ENCODE data around the gene ZFHX3. TPM values are rescaled to one million over a fixed set of nuclear protein-coding genes. Genes with fewer than 3 reads are reported as not detected.
A peak's percentile ranks its signal among the peaks of the same experiment; 100 is the strongest.

Gene ZFHX3
- total and polyA plus RNA-seq, 4 donors: 2.6 to 32.7 (median 14.7) TPM

GRCh38 chr16:72825912-72826621 is 221.9 kb downstream of the ZFHX3 start:
- H3K36me3 ChIP-seq (ENCODE audit: control insufficient read depth in 4 of 4, insufficient read depth in 4 of 4, low read length in 4 of 4): peaks cover 0 to 11% (median 7%) of the 10 kb centered on the region in 4 donors
- no peak overlapping the region for H3K9ac ChIP-seq (ENCODE audit: insufficient read depth in 1 of 2, low read length in 2 of 2)
- ATAC-seq (ENCODE audit: insufficient read depth, low FRiP score) (no peak), DNase-seq (no peak)
- no peak overlapping the region for H3K27ac ChIP-seq (ENCODE audit: low read depth in 1 of 2, low read length in 1 of 2)
- no peak overlapping the region for H3K4me3 ChIP-seq
- no peaks in the 10 kb centered on the region for H3K27me3 ChIP-seq (ENCODE audit: control insufficient read depth in 3 of 3, insufficient read depth in 3 of 3, low read length in 2 of 3)
- peaks cover 0 to 38% (median 5%) of the 10 kb centered on the region in 5 donors for H3K4me1 ChIP-seq (ENCODE audit: control insufficient read depth in 5 of 5, insufficient read depth in 5 of 5, low read length in 5 of 5)
- 85 to 89% methylated on average over 11 of the region's 11 CpGs for WGBS, 2 donors
- H3K9me3 ChIP-seq (ENCODE audit: control insufficient read depth in 4 of 4, insufficient read depth in 3 of 4, low read length in 3 of 4): no peaks in the 10 kb centered on the region
- TF ChIP-seq, protein P1, sequence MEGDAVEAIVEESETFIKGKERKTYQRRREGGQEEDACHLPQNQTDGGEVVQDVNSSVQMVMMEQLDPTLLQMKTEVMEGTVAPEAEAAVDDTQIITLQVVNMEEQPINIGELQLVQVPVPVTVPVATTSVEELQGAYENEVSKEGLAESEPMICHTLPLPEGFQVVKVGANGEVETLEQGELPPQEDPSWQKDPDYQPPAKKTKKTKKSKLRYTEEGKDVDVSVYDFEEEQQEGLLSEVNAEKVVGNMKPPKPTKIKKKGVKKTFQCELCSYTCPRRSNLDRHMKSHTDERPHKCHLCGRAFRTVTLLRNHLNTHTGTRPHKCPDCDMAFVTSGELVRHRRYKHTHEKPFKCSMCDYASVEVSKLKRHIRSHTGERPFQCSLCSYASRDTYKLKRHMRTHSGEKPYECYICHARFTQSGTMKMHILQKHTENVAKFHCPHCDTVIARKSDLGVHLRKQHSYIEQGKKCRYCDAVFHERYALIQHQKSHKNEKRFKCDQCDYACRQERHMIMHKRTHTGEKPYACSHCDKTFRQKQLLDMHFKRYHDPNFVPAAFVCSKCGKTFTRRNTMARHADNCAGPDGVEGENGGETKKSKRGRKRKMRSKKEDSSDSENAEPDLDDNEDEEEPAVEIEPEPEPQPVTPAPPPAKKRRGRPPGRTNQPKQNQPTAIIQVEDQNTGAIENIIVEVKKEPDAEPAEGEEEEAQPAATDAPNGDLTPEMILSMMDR (IDR thresholded peaks at IDR 0.05; ENCODE audit: control extremely low read depth, extremely low read depth): no peak

DNA sequence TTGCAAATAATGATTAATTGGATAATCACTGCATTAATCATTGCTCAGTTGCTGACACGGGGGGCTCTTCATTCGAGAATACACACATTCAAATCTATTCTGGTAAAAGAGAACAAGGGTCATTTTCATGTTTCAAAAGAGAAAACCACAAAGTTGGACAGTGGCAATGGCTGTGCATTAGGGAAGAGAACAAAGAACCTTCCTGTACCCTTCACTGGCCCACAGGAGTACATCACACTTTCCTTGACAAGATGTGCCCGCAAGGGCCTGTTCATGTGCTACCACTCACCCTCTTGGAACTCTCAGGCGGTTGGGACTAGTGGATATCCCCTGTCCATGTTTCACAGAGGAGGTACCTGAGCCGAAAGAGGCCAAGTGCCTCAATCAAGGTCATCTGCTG is 223.2 kb downstream of the ZFHX3 start:
- peaks cover 0 to 39% (median 5%) of the 10 kb centered on the region in 5 donors for H3K4me1 ChIP-seq (ENCODE audit: control insufficient read depth in 5 of 5, insufficient read depth in 5 of 5, low read length in 5 of 5)
- TF ChIP-seq, protein P1 (IDR thresholded peaks at IDR 0.05; ENCODE audit: control extremely low read depth, extremely low read depth): no peak
- 94 to 96% methylated on average over 5 of the region's 5 CpGs for WGBS, 2 donors
- peaks cover 0 to 8% (median 6%) of the 10 kb centered on the region in 4 donors for H3K36me3 ChIP-seq (ENCODE audit: control insufficient read depth in 4 of 4, insufficient read depth in 4 of 4, low read length in 4 of 4)
- no peak for ATAC-seq (ENCODE audit: insufficient read depth, low FRiP score)
- no peak overlapping the region for H3K27ac ChIP-seq (ENCODE audit: low read depth in 1 of 2, low read length in 1 of 2)
- DNase-seq: no peak
- no peak overlapping the region for H3K4me3 ChIP-seq
- H3K9ac ChIP-seq (ENCODE audit: insufficient read depth in 1 of 2, low read length in 2 of 2): no peak overlapping the region
- H3K27me3 ChIP-seq (ENCODE audit: control insufficient read depth in 3 of 3, insufficient read depth in 3 of 3, low read length in 2 of 3): no peaks in the 10 kb centered on the region
- H3K9me3 ChIP-seq (ENCODE audit: control insufficient read depth in 4 of 4, insufficient read depth in 3 of 4, low read length in 3 of 4): no peaks in the 10 kb centered on the region

DNA sequence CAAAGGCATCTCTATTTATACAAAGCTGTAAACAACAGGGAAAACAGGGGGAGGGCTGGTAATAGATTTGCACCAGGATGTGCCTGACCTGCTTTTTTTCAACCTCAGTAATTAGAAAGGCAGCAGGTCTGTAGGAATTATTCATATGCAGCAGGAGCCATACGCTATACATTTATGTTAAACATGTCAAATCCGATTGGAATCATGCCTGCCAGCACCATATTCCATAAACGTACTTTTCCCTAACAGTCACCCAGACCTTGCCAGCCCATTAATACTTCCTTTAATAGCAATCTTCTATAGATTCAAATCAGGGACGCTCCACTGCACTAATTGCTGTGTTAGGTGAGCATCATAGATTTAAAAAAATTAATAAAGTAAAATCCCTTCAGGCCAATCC is 223.9 kb downstream of the ZFHX3 start:
- Histone ChIP-seq H3K9me3 (ENCODE audit: control insufficient read depth in 4 of 4, insufficient read depth in 3 of 4, low read length in 3 of 4) (no peaks in the 10 kb centered on the region), H3K4me1 (ENCODE audit: control insufficient read depth in 5 of 5, insufficient read depth in 5 of 5, low read length in 5 of 5) (peaks cover 0 to 39% (median 5%) of the 10 kb centered on the region in 5 donors), H3K27ac (ENCODE audit: low read depth in 1 of 2, low read length in 1 of 2) (no peak overlapping the region), H3K9ac (ENCODE audit: insufficient read depth in 1 of 2, low read length in 2 of 2) (no peak overlapping the region), H3K4me3 (no peak overlapping the region), H3K36me3 (ENCODE audit: control insufficient read depth in 4 of 4, insufficient read depth in 4 of 4, low read length in 4 of 4) (peaks cover 0 to 7% (median 2%) of the 10 kb centered on the region in 4 donors), H3K27me3 (ENCODE audit: control insufficient read depth in 3 of 3, insufficient read depth in 3 of 3, low read length in 2 of 3) (no peaks in the 10 kb centered on the region)
- ATAC-seq (ENCODE audit: insufficient read depth, low FRiP score) (no peak), DNase-seq (peak in 1 of 3 donors; percentile 55)
- 90 to 92% methylated on average over 4 of the region's 4 CpGs for WGBS, 2 donors
- TF ChIP-seq, protein P1 (IDR thresholded peaks at IDR 0.05; ENCODE audit: control extremely low read depth, extremely low read depth): no peak
